GM04503 (cell line): ENCODE results near the gene CD300E.
"Not testable (repeated sequence)": the region's sequence is repeated elsewhere in the genome, so short reads cannot be mapped to it uniquely, and the experiment has no call there.

ENCODE experiments used
- DNase-seq: peaks from one replicate; pipeline ENCODE4 v3.0.0-alpha.2; 2012; ENCODE audit warnings: low read depth

The CD300E gene, protein sequence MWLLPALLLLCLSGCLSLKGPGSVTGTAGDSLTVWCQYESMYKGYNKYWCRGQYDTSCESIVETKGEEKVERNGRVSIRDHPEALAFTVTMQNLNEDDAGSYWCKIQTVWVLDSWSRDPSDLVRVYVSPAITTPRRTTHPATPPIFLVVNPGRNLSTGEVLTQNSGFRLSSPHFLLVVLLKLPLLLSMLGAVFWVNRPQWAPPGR

GRCh38 chr17:74623693-74624093 lies at the start of gene CD300E:
Gene CD300E (minus strand): TSS chr17:74623738. CDS start chr17:74623621, 117 bp downstream.
- DNase-seq = no peak

DNA sequence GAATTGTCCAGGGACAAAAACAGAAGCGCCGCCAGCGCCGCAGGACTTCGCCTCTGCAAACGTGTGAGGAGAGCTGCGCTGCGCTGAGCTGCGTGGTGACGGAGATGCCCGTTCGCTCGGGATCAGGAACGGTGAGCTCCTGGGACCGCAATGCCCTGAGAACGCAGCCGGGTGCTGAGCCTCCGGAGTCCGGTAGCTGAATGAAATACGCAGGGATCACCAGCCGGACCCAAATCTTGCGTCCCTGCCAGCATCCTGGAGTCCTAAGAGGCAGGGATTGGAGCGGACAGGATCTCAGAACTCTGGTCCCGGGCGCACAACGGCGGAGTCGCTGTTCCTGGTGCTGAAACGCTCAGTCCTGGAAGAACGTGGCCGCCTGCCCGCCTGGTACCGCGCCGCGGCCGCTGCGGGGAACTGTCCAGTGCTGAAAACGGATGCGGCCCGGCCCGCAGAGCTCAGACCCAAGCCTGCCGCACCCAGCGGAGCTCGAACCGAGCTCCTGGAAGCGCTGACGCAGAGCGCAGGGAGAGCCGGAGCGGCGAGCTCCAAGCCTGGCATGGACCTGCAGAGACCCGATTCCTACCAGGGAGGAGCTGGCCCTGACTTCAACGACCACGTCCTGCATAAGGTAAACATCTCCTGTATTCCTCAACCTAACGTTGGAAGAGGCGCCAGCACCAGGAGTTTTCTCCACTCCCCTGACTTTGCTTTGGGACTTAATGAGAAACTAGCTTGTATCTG lies 47.7 kb upstream of the CD300E start:
- no peak for DNase-seq

- DNase-seq = no peak
Measured at GRCh38 chr17:74670329-74670728, 46.8 kb upstream of the CD300E start.

DNA sequence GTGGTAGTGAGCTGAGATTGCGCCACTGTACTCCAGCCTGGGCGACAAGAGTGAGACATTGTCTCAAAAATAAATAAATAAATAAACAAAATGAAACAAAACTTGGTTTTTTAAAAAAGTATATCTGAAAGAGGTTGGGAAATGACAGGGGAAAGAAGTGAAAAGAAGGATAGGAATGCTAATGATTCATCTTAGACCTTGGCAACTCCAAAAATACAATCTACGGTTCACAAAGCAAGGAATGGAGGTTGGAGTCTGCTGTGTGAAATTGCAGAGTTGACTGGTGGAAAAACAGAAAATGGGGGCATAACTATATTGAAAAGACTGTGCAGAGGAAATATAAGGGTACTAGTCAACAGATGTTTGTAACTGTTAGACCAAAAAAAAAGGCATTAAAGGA lies 40.0 kb upstream of the CD300E start:
- DNase-seq = no peak

GRCh38 chr17:74659889-74660288 lies 36.4 kb upstream of the CD300E start:
- DNase-seq = no peak

DNA sequence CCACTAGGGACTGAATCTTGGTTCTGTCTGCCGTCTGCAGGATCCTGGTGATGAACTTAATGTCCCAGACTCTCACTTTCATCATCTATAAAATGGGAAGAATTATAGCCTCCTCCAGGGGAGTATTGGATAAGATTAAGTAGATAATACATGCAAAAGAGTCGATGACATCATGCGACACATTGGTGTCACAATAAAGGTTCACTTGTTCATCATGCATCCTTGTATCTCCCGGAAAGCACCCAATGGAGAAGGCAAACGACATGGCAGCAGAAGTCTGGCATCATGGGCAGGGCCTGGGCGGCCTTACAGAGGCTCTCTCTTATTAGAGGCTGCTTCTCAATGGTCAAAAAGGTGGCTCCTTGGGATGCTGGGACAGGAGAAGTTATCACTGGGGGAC lies 35.1 kb upstream of the CD300E start:
- DNase-seq = no peak

DNA sequence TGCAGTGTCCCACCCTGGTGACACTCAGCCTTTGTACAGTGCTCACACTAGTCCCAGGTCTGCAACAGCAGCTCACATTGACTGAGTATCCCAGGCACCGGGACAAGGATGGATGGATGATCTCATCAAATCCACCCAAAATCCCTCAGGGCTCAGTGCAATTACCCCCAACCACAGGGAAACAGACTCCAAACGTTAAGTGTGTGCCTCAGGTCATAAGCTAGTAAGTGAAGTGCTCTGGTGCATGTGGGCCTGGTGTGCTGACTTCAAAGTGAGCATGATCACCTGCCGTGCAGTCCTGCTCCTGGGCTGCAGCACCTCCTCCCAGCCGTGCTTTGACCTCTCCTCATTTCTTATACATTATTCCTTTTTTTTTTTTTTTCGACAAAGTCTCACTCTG lies 31.2 kb upstream of the CD300E start:
- no peak for DNase-seq

- DNase-seq = no peak
Measured at GRCh38 chr17:74652020-74652419, 28.5 kb upstream of the CD300E start.

DNA sequence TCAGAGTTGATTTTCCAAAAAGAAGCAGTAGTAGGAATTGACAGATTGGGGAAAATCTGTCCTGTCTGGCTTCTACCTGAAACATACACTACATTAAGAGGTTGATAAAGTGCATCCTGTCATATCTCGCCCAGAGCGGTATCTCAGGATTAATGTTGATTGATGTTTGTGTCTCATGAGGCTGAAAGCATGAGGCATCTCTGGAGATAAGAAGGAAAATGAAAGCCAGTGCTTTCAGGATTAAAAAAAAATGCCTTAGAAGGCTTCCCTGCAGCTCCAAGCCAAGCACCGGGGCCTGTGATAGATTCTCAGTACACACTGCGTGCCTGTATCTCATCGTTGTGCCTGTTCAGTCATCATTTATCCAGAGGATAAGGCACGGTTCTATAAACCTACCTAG lies 26.4 kb upstream of the CD300E start:
- DNase-seq = no peak

DNA sequence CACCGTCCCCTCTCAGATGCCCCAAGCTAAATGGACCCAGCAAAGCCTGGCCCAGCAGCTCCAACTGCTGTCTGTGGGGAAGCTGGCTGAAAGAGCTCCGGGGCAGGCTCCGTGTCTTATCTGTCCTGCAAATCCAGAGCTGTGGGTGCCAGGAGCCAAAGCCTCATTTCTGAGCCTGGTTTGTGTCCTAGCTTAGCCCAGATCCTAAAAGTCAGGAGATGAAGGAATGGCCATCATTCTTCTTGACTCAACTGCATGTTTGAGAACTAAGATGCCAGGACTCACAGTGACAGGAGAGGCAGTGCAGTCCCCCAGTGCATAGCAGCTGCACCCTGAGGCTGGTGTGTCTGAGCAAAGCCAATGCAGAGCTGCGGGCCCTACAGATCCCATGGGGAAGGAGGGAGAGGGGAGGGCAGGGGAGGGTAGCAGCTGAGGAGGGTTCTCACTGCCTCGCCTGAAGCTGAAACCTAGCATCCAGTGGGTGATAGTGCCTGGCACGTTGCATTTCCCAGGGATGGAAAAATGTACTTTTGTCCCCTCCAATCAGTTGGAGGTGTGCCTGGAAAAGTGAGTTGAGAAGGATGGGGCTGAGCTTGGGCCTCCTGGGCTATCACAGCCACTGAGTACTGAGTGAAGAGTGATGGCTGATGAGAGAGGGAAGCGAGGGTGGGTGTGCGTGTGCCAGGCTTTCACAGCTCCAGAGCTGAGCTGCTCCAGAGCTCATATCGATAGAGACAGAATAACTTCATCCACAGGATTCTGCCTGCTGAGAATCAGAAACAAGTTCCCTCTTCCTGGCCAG lies 24.5 kb upstream of the CD300E start:
- DNase-seq = no peak

DNA sequence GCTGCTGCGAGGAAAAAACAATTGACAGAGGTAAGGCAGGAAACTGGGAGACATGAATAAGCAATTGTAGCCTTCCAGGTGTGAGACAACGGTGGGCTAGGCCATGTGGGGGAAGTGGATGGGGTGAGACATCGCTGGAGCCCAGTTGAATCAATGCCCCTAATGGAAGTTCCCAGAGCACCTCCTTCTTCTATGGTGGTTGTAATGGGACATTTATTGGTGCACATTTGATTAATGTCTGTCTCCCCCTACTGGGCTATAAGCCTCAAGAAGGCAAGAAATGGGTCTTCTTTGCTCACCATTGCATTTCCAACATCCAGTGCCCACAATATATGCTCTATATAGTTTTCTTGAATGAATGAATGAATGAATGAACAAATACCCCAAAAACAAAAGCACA lies 22.7 kb upstream of the CD300E start:
- no peak for DNase-seq

- DNase-seq = no peak
Measured at GRCh38 chr17:74645010-74645409, 21.5 kb upstream of the CD300E start.

GRCh38 chr17:74644419-74644818 lies 20.9 kb upstream of the CD300E start:
- DNase-seq = no peak

- no peak for DNase-seq
Measured at GRCh38 chr17:74643826-74644225, 20.3 kb upstream of the CD300E start.

- no peak for DNase-seq
Measured at GRCh38 chr17:74642995-74643394, 19.5 kb upstream of the CD300E start.

GRCh38 chr17:74642556-74642955 lies 19.0 kb upstream of the CD300E start:
- DNase-seq = no peak

GRCh38 chr17:74641958-74642298 lies 18.4 kb upstream of the CD300E start:
- DNase-seq = no peak

GRCh38 chr17:74641224-74641957 lies 17.9 kb upstream of the CD300E start:
- DNase-seq = no peak

DNA sequence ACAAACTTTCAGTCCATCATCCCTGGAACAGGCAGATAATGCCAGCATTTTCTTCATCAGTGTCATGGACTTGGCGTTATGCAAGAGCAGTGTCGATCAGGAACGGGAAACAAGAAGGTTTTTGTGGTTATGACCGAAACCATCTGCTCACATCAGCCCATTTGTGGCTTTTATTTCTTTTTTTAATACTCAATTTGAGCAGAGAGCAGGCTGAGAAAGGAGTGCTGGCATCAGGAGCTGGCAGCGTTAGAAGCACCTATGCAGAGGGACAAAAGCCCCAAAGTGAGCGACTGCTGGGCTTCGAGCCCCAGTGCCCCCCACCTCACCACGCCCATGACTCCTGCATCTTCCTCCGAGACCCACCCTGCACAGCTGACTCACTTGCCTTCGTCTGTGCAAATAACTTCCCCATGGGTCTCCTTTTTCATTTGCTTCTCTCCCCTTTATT lies 16.2 kb upstream of the CD300E start:
- DNase-seq = no peak

DNA sequence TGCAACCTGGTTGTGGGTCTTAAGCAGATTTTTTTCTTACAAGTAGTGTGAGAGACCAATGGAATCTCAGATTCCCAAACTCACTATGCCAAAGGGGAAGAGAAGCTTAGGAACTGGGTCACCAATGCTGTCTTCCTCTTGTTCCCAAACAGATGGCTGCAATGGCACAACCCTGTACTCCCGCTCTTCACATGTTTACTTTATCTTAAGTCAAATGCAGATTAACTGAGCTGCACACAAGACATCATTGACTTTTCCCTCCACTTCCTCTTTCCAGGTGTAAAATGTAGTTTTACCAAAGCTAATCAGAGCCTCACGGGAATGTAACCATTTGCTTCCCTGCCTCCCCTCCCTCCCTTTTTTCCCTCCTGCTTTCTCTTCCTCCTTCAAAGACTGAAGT lies 14.4 kb upstream of the CD300E start:
- no peak for DNase-seq

- DNase-seq = no peak
Measured at GRCh38 chr17:74637265-74637664, 13.7 kb upstream of the CD300E start.

DNA sequence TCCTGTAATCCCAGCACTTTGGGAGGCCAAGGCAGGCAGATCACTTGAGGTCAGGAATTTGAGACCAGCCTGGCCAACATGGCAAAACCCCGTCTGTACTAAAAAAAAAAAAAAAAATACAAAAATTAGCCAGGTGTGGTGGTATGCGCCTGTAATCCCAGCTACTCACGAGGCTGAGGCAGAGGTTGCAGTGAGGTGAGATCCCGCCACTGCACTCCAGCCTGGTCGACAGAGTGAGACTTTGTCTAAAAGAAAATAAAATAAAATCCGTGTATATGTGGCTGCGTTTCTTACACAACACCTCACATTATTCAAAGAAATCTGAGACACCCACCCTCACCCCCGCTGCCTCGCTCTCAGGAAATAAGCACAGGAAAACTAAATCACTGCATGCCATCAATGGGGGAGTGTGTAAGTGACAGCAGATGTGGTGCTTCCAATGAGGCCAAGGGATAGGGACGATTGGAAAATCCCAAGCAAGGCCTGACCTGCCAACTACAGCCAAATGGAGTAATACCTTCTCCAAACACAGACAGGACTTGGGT lies 13.1 kb upstream of the CD300E start:
- DNase-seq = not testable (repeated sequence)
